ENCODE results near the gene LGALS9C.
"Not testable (repeated sequence)": the region's sequence is repeated elsewhere in the genome, so short reads cannot be mapped to it uniquely, and the experiment has no call there.

LGALS9C gene

GRCh38 chr17:18478977-18479595 is 2.5 kb downstream of the LGALS9C start:
- DNase-seq: not testable (repeated sequence)

- not testable (repeated sequence) for DNase-seq
Observed at GRCh38 chr17:18481775-18482174, 5.2 kb downstream of the LGALS9C start.

GRCh38 chr17:18485936-18486464 is 9.4 kb downstream of the LGALS9C start:
- DNase-seq: not testable (repeated sequence)

- not testable (repeated sequence) for DNase-seq
Observed at GRCh38 chr17:18487633-18488032, 11.0 kb downstream of the LGALS9C start.

- not testable (repeated sequence) for DNase-seq
Observed at GRCh38 chr17:18488622-18489021, 12.0 kb downstream of the LGALS9C start.

- not testable (repeated sequence) for DNase-seq
Observed at GRCh38 chr17:18490016-18490415, 13.4 kb downstream of the LGALS9C start.

GRCh38 chr17:18492712-18493480 is 16.3 kb downstream of the LGALS9C start:
- DNase-seq: not testable (repeated sequence)

GRCh38 chr17:18494250-18494768 is 17.7 kb downstream of the LGALS9C start:
- DNase-seq: not testable (repeated sequence)

- not testable (repeated sequence) for DNase-seq
Observed at GRCh38 chr17:18497044-18497443, 20.5 kb downstream of the LGALS9C start.

- DNase-seq: not testable (repeated sequence)
Observed at GRCh38 chr17:18499100-18499499, 22.5 kb downstream of the LGALS9C start.

- not testable (repeated sequence) for DNase-seq
Observed at GRCh38 chr17:18499756-18500155, 23.2 kb downstream of the LGALS9C start.

GRCh38 chr17:18500281-18500680 is 23.7 kb downstream of the LGALS9C start:
- not testable (repeated sequence) for DNase-seq

GRCh38 chr17:18500816-18501215 is 24.2 kb downstream of the LGALS9C start:
- DNase-seq: not testable (repeated sequence)

- DNase-seq: not testable (repeated sequence)
Observed at GRCh38 chr17:18503221-18503620, 26.6 kb downstream of the LGALS9C start.

GRCh38 chr17:18507729-18508128 is 31.1 kb downstream of the LGALS9C start:
- not testable (repeated sequence) for DNase-seq

- not testable (repeated sequence) for DNase-seq
Observed at GRCh38 chr17:18508667-18509066, 32.1 kb downstream of the LGALS9C start.

GRCh38 chr17:18521100-18521499 is 44.5 kb downstream of the LGALS9C start:
- not testable (repeated sequence) for DNase-seq

- DNase-seq: not testable (repeated sequence)
Observed at GRCh38 chr17:18525015-18525414, 48.4 kb downstream of the LGALS9C start.

GRCh38 chr17:18526168-18526800 is 49.7 kb downstream of the LGALS9C start:
- DNase-seq: not testable (repeated sequence)

- not testable (repeated sequence) for DNase-seq
Observed at GRCh38 chr17:18527354-18527753, 50.8 kb downstream of the LGALS9C start.

- DNase-seq: not testable (repeated sequence)
Observed at GRCh38 chr17:18528435-18528834, 51.8 kb downstream of the LGALS9C start.

GRCh38 chr17:18528899-18529500 is 52.4 kb downstream of the LGALS9C start:
- DNase-seq: not testable (repeated sequence)

- not testable (repeated sequence) for DNase-seq
Observed at GRCh38 chr17:18530405-18530804, 53.8 kb downstream of the LGALS9C start.
